ENCODE results near the gene KMT5C.

Gene KMT5C

DNA sequence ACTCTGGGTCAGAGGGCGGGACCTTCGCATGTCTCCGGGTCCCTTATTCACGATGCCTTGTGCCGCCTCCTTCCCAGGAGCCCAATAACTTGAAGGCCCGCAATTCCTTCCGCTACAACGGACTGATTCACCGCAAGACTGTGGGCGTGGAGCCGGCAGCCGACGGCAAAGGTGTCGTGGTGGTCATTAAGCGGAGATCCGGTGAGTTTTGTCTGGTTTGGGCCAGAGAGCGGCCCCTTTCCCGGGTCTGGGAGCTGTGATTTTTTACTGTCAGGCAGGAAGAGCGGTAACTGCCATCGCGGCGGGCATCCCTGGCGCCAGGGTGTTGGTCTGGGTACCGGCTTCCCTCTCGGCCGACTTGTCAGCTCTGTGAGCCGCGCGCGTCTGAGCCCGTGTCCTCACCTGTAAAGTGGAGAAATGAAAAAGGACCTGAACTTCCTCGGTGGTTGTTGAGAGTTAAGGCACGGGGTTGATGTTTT is 46.9 kb downstream of the KMT5C start:
- no peak for DNase-seq (ENCODE audit: low read depth)

DNA sequence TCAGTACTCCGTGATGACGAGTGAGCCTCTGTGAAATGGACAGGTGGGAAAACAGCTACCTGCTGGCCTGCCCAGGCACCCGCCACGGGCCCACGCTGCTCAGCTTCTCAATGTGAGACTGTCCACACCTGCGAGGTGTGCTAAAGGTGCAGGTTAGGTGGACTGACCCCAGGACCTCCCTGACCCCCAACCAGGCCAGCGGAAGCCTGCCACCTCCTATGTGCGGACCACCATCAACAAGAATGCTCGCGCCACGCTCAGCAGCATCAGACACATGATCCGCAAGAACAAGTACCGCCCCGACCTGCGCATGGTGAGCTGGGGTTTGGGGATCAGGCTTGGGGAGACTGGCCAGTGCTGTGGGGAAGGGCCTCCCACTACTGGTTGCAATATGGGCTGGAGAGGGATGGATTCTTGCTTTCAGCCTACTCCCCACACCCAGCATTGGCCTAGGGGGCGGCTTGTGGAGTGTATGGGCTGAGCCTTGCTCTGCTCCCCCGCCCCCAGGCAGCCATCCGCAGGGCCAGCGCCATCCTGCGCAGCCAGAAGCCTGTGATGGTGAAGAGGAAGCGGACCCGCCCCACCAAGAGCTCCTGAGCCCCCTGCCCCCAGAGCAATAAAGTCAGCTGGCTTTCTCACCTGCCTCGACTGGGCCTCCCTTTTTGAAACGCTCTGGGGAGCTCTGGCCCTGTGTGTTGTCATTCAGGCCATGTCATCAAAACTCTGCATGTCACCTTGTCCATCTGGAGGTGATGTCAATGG is 48.2 kb downstream of the KMT5C start:
- no peak for DNase-seq (ENCODE audit: low read depth)

DNA sequence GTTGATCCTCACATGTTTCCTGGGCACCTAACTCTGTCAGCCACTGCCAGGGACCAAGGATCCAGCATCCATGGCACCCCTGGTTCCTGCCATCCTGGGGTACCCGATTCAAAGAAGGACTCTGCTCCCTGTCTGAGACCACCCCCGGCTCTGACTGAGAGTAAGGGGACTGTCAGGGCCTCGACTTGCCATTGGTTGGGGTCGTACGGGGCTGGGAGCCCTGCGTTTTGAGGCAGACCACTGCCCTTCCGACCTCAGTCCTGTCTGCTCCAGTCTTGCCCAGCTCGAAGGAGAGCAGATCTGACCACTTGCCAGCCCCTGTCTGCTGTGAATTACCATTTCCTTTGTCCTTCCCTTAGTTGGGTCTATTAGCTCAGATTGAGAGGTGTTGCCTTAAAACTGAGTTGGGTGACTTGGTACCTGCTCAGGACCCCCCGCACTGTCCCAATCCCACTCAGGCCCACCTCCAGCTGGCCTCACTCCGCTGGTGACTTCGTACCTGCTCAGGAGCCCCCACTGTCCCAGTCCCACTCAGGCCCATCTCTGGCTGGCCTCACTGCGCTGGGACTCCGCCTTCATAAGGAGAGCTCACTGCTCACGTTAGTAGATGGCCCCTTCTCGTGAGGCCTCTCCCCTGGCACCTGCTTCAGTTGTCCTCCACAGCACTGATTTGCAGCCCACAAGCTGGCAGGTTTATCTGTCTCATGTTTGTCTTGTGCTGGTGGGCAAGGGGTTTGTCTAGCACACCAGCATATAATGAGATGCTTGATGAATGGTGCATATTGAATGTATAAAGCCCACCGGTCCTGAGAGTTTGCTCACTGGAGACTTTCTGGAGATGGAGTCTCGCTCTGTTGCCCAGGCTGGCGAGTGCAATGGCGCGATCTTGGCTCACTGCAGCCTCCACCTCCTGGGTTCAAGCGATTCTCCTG is 50.0 kb downstream of the KMT5C start:
- no peak for DNase-seq (ENCODE audit: low read depth)

DNA sequence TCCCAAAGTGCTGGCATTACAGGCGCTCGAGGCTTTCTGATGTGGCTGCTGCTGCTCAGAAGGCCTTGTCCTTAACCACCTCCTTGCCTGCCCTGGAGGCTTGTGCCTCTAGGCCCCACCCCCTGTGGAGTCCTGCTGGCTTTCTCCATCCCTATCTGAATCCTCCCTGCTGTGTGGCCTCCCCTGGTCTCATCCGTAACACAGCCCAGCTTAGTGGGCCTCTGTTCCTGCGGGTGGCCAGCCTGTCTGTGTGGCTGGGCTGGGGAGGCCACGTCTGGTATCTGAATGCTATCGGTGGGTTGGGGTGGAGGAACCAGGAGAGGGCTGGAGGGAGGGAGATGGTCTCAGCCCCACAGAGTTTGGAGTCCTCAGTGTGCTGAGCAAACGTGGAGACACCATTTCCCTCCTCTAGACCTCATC is 50.8 kb downstream of the KMT5C start:
- no peak for DNase-seq (ENCODE audit: low read depth)

DNA sequence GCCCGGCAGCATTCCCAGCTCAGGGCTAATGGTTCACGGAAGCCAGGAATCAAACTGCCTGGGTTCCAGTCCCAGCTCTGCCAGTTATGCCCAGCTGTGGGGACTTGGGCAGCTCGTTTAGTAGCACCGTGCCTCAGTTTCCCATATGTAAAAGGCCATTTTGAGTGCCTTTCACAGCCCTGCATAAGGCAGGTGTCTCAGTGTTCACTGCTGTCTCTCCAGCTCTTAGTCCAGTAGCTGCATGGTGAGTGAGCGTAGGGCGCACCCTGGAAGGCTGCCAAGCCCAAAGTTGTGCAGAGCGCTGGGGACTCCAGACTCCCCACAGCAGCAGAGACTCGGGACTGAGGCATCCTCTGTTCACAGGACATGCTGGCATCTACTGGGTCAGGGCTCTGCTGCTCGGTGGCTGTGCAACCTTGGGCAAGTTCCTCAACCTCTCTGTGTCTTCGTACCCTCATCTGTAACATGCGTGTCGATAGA is 51.6 kb downstream of the KMT5C start:
- no peak for DNase-seq (ENCODE audit: low read depth)

DNA sequence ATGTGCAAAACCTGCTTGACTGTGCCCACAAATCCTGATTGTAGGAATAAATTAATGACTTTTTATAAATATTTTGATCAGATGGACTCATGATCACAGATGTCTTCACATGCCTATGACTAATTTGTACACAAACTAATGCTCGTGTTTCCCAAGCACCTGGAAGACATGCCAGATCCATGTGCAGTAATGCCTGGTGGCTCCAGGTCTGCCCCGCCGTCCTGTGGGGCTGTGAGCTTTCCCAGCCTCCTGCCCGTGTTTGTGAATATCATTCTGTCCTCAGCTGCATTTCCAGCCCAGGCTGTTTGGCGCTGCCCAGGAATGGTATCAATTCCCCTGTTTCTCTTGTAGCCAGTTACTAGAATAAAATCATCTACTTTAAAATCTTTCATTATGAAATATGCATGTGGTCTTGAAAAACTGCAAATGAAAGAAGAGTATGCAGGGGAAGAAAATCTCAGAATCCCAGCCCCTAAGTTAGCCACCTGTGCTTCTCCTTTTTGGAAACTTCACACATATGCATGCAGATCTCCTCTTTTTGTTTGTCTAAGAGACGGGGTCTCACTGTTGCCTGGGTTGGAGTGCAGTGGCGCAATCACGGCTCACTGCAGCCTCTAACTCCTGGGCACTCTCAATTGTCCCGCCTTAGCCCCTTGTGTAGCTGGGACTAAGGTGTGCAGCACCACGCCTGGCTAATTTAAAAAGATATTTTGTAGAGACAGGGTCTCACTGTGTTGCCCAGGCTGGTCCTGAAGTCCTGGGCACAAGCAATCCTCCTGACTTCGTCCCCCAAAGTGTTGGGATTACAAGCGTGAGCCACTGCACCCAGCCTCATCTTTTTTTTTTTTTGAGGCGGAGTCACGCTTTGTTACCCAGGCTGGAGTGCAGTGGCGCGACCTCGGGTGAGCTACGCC is 52.3 kb downstream of the KMT5C start:
- DNase-seq (ENCODE audit: low read depth) = no peak

DNA sequence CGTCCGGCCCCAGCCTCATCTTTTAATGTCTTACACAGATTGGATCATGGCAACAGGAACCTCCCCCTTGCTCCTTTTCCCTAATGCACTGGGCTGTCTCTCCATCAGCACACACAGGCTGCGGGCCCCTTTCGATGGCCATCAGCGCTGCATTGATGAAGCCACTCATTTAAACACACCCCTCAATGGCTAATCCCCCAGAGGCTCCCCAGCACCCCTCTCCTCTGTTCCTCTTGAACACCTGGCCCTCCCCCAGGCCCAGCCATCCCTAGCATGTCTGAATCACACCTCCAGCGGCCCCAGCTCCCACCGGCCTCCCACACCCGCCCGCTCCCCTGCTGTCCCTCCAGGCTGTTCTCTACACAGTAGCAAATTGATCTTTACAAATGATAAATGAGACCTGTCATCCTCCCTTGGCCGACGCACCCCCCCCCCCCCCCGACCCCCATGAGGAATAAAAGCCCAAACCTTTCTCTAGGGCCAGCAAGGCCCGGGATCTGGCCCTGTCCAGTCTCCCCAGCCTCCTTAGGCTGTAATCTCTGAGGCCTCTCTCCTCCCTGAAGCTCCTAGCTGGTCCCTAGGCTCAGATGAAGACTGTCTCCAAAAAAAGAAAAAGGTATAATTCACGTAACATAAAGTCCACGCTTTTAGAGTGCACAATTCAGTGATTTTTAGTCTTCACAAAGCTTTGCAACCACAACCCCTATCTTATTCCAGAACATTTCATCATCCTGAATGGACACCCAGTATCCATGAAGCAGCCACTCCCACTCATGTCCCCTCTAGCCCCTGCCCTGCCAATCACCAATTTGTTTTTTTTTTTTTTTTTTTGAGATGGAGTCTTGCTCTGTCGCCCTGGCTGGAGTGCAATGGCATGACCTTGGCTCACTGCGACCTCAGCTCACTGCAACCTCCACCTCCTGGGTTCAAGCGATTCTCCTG is 53.4 kb downstream of the KMT5C start:
- no peak for DNase-seq (ENCODE audit: low read depth)

Data from CMK (cell line).